Tongue (tissue), 2 donors: ENCODE results near the gene TRPM3. TPM values are rescaled to one million over a fixed set of nuclear protein-coding genes. Genes with fewer than 3 reads are reported as not detected.
"Not testable (repeated sequence)": the region's sequence is repeated elsewhere in the genome, so short reads cannot be mapped to it uniquely, and the experiment has no call there.

Experiments used
- DNase-seq: peaks from one replicate; pipeline ENCODE4 v3.0.0-alpha.2; 2015
- total RNA-seq: library from RNA; depleted of rRNA; stranded (reverse); fragments of >200 nt; gene quantifications from one replicate; pipeline ENCODE4 v1.2.3, GENCODE V29; 2014

The TRPM3 gene
- total RNA-seq, 1 donor from 2014 or later, result 0.72 TPM

DNA sequence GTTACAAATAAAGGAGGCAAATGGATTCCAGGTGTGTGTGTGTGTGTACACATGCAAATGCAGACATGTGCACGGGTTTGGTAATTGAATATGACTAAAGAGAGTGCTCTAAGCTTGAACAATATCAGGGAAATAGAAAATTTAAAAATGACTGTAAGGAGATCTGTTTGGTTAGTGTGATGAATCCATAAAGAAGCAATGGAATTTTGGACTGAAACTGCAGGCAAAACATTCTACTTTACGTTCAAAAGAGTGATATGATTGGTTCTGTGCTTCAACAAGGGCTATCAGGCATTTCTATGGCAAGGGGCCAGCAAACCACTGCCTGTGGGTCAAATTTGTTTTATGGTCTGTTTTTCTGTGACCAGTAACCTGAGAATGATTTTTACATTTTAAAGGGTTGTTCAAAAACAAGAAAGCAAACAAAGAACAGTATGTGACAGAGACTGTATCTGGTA is 374.1 kb downstream of the TRPM3 start:
- DNase-seq, result no peak

DNA sequence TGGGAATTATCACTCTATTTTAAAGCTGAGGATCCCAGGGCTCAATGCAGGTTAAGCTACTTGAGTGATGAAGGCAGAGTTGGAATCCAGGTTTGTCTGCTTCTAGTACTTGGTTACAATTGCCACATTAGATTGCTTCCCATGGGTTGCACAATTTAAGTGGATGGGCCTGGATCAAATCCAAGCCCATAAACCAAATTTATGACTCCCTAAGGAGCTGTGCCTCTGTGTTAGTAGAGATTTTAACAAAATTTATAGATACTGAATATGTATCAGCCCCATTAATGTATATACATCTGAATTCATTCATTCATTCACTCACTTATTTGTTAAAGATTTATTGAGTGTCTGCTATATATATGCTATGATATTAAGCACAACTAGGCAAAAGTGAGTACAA is 374.7 kb downstream of the TRPM3 start:
- no peak for DNase-seq

DNA sequence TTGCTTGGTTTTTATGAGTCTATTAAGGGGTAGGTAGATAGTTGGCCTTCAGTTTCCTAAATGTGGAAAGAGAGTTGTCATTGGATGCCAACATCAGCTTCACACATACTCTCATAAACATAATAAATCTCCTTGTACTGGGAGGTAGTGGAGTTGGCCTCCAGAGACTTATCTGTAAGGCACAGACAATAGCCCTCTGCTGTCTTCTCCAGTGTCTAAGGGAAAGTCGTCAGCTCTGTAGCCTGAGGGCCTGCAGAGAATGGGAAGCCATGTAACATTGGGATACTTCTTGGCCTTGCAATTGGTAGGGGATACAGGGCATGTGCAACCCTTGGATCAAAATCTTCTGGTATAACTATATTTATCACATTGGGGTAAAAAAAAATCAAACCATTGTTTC is 375.1 kb downstream of the TRPM3 start:
- DNase-seq, result no peak

DNA sequence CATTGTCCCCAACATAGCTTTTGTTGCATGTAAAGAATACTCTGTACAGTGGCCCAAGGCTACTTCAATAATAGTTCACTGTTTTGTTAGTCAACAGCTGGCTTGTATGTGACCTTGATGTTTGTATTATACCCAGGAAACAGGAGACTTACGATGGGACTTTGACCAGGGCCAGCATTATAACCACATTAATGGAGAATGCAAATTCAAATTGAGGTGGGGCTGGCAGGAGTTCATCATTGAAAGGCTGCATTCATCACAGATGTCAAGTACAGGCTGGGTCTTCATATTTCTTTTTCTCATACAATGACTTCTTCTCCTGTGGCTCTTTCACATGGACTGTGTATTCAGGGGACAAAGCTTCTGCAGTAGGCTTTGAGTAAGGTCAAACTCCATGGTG is 396.6 kb downstream of the TRPM3 start:
- not testable (repeated sequence) for DNase-seq

DNA sequence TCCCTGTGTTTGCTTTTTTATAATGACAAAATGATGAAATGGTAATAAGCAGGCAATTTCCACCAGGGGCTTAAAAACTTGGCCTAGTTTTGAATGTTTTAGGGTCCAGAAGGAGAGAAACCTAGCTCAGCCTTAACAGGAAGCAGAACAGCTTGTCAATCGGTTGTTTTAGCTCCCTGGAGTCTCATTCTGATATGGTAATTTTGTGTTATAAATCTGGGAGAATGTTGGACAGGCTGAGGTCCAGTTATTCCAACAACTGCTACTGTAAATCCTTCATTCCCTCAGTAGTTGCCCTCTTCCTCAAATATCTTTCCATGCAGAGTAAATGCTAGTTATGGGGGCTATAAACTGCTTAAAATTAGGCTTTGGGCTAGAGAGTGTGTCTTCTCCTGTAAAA is 397.4 kb downstream of the TRPM3 start:
- DNase-seq, result not testable (repeated sequence)

DNA sequence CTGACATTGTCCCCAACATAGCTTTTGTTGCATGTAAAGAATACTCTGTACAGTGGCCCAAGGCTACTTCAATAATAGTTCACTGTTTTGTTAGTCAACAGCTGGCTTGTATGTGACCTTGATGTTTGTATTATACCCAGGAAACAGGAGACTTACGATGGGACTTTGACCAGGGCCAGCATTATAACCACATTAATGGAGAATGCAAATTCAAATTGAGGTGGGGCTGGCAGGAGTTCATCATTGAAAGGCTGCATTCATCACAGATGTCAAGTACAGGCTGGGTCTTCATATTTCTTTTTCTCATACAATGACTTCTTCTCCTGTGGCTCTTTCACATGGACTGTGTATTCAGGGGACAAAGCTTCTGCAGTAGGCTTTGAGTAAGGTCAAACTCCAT is 414.6 kb downstream of the TRPM3 start:
- DNase-seq, result not testable (repeated sequence)

DNA sequence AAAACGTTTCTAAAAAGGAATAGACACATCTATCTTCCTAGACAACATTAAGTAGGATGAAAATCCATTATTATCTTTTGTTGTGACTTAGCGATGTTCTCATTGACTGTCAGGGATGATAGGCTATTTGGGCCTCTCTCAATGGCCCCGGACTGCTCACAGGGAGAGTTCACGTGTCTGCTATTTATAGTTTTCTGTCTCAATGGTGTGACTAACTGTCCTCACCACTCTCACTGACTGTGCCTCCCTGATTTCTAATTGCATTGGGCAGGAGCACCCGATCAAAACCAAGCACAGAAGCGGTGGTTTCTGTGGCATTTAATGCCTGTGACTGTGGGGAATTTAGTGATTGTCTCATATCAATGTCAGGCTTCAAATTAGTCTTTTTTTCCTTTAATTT is 420.3 kb downstream of the TRPM3 start:
- DNase-seq, result no peak

DNA sequence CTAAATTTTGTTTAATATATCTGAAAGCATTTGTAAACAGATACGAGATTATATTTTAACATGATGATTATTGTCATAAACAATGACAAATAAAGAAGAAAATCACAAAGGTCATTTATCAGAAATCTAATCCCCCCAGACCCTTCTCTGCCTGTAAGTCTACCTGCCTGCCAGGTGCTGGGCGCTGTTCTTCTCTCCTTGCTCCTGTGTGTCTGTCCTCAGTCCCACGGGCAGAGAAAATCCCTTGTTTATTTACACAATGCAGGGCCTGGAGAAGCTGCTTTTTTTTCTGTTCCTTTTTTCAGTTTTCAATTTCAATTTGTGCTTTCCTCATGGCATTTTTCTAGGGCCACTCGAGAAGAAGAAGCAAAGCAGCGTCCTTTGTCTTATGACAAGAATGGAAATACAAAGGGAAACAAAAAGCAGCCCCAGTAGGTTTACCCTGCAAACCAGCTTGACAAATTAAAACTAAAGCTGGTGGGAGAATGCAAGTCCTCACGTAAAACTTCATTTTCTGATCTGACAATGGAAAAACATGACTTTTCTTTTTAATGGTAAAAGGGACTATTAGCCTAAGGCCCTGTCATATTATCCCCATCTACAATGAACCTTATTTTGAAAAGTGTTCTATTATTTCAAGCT is 424.6 kb downstream of the TRPM3 start:
- DNase-seq, result no peak

DNA sequence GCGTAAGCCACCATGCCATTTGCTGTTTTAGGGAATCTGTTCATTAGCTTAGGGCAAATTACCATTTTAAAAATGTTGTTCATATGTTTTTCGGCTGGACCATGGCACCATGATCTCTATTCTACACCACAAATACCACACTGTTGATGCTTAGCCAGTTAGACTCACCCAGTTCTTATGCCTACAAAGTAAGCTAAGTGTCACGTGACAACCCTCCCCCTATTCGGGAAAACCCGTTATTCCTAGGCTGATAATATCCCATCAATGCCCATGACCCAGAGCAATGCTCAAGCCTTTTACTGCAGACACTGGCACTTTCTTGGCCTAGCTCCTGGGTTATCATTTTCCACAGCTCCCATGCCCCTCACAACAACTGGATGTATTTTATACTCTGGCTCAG is 426.7 kb downstream of the TRPM3 start:
- DNase-seq, result no peak

DNA sequence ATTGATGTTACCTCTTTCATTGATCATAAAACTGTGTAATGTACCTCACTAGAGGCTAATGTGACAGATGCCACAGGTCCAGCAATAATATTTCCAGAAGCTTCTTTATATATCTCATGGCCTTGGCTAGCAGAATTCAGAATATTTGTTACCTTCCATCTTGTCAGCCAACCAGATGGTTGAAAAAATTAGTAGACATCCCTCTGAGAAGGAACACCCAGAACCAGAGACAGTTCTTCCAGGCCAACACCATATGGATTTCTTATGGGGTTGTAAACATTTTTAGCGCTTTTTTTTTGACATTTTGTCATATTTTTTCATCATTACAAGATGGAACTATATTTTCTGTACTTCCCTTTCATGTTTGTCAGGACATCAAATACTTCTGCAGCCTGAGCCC is 428.2 kb downstream of the TRPM3 start:
- no peak for DNase-seq

DNA sequence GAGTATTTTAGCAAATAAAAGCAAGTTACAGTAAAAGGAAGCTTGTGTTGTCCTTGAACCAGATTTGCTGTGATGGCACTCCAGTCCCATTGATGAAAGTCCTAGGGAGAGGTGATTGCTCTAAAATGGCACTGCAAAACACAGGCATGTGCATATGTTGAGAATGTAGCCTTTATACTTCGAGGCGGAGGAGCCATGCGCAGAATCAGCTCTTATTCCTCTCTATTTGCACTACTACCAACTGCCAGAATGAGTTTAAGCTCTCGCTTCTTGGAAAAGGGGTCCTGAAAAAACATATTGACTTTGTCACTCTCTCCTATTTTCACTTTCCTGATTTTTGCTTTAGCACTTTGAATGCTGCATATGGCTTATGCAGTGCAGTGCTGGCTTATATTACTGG is 429.0 kb downstream of the TRPM3 start:
- no peak for DNase-seq

DNA sequence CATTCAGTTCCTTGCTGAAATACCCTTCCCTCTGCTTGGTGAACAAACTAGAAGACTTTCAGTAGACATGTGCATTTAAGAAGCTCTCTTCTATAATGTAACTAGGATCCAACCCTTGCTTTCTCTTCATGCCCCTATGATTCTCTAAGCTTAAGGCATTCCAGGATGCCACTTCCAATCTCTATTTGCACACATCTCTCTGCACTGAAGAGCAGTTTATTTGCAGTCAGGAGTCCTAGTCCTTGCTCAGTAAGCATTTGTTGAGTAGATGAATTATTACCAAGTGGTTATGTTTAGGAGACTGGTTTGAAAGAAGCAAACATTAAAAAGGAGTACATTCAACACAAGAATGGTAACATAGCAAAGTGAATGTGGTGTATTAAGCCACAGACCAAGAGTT is 432.7 kb downstream of the TRPM3 start:
- DNase-seq, result no peak

DNA sequence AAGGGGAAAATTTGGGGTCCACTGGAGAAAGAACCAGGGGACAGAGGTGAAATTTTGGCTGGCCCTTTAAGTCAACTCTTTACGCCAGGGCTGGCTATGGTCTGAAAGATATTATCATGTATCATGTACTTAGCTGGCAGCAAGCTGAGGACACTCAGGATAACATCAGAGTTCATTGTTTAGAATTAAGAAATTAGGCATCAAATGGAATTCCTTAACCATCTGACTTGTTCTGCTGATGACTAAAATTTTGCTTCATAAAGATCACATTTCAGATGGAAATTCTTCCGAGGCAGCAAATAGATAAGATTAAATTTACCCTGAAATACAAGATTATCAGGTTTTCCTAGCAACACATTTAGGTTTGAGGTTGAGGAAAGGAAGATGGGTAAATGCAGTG is 437.6 kb downstream of the TRPM3 start:
- no peak for DNase-seq

DNA sequence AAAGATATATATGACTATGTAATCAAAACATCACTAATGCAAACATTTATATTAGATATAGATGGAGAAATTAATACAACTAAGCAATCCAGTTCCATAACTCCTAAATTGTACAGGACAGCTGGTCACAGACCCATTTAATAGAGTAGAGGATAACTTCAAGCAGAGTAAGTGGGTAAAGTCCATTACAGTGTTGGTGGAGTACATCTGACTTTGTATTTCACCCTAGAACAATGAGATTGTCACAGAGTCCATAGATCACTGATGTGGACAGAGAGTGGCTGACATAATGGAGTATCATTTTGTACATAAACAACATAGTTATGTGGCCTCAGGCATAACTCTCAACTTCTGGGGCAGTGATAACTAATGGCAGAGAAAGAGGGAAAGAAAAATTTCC is 439.1 kb downstream of the TRPM3 start:
- DNase-seq, result no peak

DNA sequence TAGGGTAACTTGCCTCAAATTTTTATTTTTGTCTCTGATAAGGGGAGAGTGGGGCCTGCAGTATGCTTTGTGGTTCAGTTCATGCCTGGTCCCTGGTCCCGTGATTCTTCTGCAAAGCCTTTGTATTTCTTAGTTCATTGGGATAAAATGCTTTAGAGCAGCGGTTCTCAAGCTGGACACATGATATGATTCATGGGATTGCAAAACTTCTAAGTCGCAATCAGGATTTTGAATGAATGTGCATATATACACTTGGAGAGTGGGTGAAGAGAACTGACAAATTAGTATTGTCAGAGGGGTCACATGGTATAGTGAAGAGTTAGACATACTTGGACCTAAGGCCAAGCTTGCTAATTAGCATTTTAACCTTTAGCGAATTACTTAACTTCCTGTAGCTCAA is 441.6 kb downstream of the TRPM3 start:
- DNase-seq, result no peak

DNA sequence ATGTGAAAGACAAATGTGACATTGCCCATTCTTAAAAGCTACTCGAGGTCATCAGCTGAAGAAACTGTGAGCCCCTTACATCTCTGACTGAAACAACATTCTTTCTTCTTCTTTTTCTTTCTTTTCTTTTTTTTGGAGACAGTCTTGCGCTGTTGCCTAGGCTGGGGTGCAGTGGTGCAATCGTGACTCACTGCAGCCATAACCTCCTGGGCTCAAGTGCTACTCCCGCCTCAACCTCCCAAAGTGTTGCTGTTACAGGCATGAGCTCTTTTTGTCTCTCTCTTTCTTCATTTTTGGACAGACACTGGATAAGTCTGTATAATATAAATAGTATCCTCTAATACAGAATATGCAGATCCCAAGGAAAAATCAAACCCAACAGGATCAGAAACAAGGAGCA is 443.3 kb downstream of the TRPM3 start:
- DNase-seq, result no peak

DNA sequence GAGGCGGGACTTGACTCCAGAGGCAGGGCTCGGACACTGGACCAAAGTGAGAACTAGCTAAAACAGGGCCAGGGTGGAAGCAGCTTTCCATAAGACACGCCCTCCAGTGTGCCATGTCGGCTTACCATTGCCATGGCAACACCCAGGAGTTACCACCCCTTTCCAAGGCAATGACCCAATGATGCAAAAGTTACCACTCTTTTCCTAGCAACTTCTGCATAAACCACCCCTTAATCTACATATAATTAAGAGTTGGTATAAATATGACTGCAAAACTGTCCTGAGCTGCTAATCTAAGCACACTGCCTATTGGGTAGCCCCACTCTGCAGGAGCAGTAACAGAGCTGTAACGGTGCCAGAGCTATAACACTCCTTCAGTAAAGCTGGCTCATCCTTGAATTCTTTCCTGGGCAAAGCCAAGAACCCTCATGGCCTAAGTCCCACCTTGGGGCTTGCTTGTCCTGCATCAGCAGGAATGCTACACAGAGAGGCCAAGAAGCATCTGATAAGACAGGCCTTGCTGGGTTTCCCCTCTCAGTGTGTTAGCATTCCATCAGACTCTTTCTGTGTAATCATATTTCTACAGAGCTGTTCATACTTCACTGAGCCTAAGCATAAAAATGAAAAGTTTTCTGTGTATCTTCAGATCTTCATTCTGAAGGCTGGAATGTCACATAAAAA is 444.2 kb downstream of the TRPM3 start:
- no peak for DNase-seq

DNA sequence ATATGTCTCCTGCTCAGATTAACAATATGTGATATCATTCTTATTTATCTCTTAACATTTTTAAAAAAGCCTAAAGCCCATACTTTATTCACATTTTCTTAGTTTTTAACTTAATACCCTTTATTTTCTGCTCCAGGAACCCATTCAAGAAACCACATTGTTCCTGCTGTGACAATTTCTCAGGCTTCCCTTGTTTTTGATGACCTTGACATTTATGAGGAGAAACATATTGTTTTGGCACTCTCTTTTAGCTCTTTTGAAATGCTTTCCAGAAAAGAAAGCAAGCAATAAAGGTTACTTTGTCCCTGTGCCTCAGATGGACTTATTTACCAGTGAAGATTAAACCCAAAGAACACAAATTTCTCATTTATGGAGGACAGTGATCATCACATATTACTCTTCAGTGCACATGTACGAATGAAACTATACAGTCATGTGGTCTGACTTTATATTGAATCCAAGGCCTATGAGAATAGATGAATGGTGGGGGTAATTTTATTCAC is 445.5 kb downstream of the TRPM3 start:
- no peak for DNase-seq

DNA sequence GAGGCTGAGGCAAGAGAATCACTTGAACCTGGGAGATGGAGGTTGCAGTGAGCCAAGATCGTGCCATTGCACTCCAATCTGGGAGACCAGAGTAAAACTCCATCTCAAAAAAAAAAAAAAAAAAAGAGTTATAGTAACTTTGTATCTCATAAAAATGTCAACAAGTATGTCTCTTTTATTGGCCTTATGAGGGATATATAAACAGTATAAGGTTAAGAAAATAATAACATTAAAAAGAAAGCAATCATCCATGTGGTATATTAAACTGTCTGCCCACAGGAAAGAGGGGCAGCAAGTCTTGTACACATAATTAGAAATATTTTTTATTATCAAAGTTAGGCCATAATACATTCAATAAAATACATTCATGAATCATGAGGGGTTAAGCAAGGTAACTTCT is 447.6 kb downstream of the TRPM3 start:
- DNase-seq, result no peak

DNA sequence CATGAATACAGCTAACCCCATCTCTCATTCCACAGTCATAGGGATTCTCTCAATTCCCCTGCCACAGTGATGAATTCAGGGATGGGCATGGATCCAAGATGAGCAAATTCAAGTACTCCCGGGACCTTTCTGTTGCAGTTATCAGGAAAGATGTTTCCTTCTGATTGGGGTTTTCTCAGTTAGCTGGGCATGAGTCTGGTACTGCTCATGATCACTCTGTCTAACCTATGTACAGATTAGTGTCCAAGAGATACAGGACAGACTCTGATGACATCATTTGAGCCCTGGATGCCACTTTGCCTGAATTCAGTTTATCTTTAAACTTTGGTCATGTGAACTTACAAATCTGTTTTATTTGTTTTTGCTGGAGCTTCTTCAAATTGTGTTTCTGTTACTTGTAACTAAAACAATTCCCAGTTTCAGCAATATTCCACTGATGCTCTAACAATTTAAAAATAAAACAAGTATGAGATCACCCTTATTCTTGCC is 449.2 kb downstream of the TRPM3 start:
- DNase-seq, result peak; percentile 5

DNA sequence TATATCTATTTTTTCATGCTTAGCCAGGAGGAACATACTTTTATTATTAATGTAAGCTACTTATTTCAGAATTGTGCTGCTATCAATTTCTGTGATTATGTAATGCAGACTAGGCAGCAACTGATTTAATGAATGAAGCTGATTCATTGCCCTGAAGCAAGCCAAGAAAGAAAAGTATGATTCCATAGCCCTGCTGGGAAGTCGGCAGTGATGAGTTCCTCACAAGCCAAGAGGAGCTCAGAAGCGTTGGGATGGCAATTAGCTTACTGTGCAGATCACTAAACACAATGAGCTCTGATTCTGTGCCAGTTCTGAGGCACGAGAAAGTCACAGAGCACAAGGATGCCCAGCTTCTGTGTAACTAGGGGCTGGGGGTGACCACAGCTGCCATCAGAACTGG is 452.7 kb downstream of the TRPM3 start:
- no peak for DNase-seq

DNA sequence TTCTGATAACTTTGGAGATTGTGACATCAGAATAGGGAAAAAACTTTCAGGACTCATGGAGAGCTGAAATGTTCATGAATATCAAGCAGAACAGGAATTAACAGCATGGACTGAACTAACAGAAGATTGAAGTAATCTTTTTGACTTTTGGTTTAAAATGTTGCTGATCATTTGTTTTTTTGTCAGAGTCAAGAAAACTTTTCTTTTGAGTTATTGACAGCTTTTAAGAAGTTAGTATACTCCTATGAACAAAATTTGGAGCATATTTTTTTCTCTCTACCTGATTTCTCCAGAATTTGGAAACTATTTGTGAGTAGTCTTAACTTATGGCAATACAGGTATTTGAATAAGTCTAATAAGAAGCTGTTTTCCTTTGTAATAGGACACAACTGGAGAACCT is 462.7 kb downstream of the TRPM3 start:
- DNase-seq, result no peak

DNA sequence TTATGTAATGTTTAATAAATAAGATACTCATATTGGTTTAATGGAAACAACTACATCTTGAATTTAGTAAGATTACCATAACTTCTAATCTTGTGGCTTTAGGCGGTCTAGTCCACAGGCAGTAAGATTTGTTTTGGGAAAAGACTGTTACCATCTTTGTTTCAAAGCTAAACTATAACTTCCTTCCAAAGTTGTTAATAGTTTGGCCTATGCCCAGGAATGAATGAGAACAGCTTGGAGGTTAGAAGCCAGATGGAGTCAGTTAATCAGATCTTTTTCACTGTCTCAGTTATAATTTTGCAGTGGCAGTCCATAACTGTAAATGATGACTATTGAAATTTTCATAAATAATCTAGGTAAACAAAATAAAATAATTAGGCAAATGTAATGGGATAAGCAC is 465.1 kb downstream of the TRPM3 start:
- no peak for DNase-seq

DNA sequence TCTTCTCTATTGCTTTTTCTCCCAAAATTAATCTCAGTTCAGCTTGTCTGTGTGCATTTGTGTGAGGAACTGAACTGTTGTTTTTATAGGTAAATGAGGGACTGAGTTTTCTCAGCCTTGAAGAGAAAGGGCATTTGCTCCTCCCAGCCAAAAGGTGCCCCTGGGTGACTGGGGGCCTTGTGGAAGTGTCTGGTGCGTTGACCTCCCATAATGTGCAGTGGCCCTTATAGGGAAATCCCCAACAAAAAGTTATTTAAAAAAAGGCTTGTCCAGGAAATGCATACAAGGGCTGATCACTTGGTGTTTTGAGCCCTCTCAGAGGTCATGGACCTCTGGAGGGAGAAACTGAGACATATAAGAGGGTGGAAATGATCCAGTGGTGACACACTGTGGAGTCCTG is 467.3 kb downstream of the TRPM3 start:
- DNase-seq, result no peak
